ENCODE data around the gene PYM1.

PYM1 gene

DNA sequence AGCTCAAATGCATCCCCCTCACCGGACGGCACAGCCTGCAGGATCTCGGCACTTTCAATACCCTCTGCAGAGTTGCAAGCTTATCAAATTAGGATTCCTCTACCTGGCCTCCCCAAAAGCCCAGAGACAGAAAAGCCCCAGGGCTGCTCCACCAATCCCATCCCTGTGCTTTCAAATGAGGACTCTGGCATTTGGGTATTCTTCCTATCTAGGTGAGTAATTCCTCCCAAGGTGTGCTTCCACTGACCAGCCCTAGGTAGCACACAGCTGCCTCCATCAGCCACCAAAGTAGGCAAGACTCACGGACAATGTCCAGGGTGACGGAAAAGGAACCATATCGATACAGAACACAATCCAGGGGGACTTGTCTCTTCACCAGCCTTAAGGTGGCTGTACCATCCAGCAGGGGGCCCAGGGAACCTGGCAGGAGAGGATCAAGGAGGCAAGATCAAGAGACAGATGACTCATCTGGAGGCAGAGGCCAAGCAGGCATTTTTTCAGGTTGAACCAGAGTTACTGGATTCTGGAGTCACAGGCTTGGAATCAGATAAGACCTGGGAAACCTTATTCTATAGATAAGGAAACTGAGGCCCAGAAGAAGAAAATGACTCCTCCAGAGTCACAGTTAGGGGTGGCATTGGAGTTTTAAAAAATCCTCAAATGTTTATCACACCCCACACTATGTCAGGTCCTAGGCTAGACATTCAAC is 28.3 kb upstream of the PYM1 start:
- Mint-ChIP-seq H3K27me3 (no peaks in the 10 kb centered on the region), H3K27ac (peak overlapping the region; percentile 20), H3K4me3 (no peak overlapping the region), H3K36me3 (peaks cover 6% of the 10 kb centered on the region), H3K9me3 (no peaks in the 10 kb centered on the region), H3K4me1 (peaks cover 27% of the 10 kb centered on the region)

- Mint-ChIP-seq H3K4me3 (no peak overlapping the region), H3K27ac (peak overlapping the region; percentile 46)
These were observed 27.6 kb upstream of the PYM1 start for GRCh38 chr12:55955344-55955743.

DNA sequence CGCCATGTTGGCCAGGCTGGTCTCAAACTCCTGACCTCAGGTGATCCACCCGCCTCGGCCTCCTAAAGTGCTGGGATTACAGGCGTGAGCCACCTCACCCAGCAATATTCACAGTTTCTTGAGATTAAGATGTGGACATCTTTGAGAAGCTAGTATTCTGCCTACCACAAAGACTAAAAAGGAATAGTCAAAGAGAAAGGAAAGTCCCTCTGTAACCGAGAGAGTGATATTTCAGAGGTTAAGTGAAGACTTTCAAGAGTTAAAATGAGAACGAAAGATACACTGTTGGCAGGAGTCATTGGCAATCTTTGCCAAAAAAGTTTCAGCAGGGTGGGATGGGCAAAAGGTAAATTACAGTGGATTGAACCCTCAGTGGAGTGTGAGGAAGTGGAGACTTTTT is 18.9 kb upstream of the PYM1 start:
- H3K36me3 Mint-ChIP-seq = peaks cover 13% of the 10 kb centered on the region
- H3K9me3 Mint-ChIP-seq = no peaks in the 10 kb centered on the region
- peak overlapping the region; percentile 53 for H3K27ac Mint-ChIP-seq
- no peaks in the 10 kb centered on the region for H3K27me3 Mint-ChIP-seq
- H3K4me3 Mint-ChIP-seq = no peak overlapping the region
- H3K4me1 Mint-ChIP-seq = peaks cover 64% of the 10 kb centered on the region

More at GRCh38 chr12:55955344-55955743, 27.6 kb upstream of the PYM1 start:
- Mint-ChIP-seq H3K36me3 (peaks cover 6% of the 10 kb centered on the region), H3K9me3 (no peaks in the 10 kb centered on the region), H3K4me1 (peaks cover 27% of the 10 kb centered on the region), H3K27me3 (no peaks in the 10 kb centered on the region)

DNA sequence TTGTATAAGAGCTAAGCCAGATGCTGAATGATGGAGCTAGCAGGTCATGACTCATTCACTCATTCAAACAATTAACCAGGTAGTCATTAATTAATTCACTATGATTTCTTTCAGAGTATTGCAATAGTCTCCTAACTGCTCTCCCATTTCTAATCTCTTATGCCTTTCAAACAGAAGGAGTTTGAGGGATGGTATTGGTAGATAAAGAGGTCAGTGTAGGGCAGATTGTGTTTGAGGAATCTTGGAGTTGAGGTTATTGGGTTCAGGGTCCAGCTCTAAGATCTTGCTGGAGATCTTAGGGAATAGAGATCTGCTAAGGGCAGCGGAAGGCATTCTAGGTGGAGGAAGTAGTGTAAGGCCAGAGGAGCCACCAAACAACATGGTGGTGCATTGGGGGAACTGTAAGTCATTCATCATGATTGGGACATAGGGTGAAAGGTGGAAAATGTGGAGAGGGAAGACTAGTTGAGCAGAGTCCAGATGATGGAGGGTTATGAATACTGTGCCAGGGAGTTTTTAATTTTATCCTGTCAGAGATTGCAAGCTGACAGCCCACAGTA is 15.0 kb upstream of the PYM1 start:
- peaks cover 93% of the 10 kb centered on the region for H3K4me1 Mint-ChIP-seq
- H3K36me3 Mint-ChIP-seq = peaks cover 16% of the 10 kb centered on the region
- peak overlapping the region; percentile 85 for H3K27ac Mint-ChIP-seq
- no peaks in the 10 kb centered on the region for H3K27me3 Mint-ChIP-seq
- H3K9me3 Mint-ChIP-seq = no peaks in the 10 kb centered on the region
- no peak overlapping the region for H3K4me3 Mint-ChIP-seq

- H3K27ac Mint-ChIP-seq = peak overlapping the region; percentile 85
- peaks cover 14% of the 10 kb centered on the region for H3K36me3 Mint-ChIP-seq
- H3K4me3 Mint-ChIP-seq = no peak overlapping the region
- H3K27me3 Mint-ChIP-seq = no peaks in the 10 kb centered on the region
- H3K4me1 Mint-ChIP-seq = peaks cover 94% of the 10 kb centered on the region
- H3K9me3 Mint-ChIP-seq = no peaks in the 10 kb centered on the region
These were observed 14.4 kb upstream of the PYM1 start for GRCh38 chr12:55942055-55942454.

DNA sequence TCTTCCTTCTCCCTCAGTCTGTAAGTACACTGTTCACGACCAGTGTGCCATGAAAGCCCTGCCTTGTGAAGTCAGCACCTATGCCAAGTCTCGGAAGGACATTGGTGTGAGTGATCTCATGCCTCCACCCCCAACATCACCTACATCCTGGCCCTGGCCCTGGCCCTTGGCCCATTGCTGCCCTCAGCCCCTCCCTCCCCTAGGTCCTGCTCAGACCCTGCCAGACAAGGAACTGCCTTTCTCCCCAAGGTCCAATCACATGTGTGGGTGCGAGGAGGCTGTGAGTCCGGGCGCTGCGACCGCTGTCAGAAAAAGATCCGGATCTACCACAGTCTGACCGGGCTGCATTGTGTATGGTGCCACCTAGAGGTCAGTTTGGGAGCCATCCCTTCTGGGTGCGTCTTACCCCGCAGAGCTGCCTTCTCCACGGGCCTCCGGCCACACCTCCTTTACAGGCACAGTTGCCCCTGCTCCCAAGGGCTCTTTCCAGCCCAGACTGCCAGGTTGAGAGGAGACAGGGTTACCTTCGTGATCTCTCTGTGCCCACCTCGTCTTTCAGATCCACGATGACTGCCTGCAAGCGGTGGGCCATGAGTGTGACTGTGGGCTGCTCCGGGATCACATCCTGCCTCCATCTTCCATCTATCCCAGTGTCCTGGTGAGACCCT is 12.5 kb upstream of the PYM1 start:
- peaks cover 12% of the 10 kb centered on the region for H3K36me3 Mint-ChIP-seq
- no peaks in the 10 kb centered on the region for H3K27me3 Mint-ChIP-seq
- peak overlapping the region; percentile 62 for H3K4me3 Mint-ChIP-seq
- no peaks in the 10 kb centered on the region for H3K9me3 Mint-ChIP-seq
- H3K4me1 Mint-ChIP-seq = peaks cover 95% of the 10 kb centered on the region
- peak overlapping the region; percentile 88 for H3K27ac Mint-ChIP-seq

DNA sequence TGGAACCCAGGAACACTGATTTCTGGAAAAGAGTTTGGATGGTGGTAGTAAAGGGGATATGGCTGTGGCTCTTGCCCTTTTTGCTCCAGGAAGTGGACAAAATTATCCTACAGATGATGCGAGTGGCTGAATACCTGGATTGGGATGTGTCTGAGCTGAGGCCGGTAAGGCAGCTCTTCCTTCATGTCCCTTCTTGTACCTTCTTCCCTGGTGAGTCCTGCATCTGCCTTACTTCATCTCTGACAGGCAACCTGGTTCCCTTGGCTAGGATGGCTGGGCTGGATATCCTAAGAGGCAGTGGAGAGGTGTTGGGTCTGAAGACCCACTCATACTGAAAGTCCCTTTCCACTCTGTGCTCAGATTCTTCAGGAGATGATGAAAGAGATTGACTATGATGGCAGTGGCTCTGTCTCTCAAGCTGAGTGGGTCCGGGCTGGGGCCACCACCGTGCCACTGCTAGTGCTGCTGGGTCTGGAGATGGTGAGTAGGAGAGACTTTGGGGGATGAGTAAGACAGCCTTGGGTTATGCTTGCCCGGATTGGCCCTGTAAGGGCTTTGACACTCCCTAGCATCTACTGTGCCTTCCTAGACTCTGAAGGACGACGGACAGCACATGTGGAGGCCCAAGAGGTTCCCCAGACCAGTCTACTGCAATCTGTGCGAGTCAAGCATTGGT is 11.3 kb upstream of the PYM1 start:
- H3K4me1 Mint-ChIP-seq = peaks cover 97% of the 10 kb centered on the region
- no peaks in the 10 kb centered on the region for H3K27me3 Mint-ChIP-seq
- no peaks in the 10 kb centered on the region for H3K9me3 Mint-ChIP-seq
- H3K4me3 Mint-ChIP-seq = peak overlapping the region; percentile 11
- peak overlapping the region; percentile 80 for H3K27ac Mint-ChIP-seq
- H3K36me3 Mint-ChIP-seq = peaks cover 12% of the 10 kb centered on the region

DNA sequence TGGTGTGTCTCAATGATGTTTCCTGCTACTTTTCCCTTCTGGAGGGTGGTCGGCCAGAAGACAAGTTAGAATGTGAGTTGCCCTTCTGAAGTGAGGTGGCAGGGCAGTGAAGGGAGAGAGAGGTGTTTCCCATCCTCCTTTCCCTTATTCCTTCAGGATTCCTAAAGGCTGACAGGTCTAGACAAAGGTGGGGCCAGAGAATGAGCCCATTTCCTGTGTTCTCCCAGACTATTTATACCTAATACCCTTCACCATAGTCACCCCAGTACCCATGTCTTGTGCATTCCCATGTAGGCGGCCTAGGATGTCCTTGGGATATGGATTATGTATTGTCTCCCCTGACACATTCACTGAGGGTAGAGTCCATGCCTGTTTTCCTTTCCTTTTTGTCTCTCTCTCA is 10.3 kb upstream of the PYM1 start:
- Mint-ChIP-seq H3K36me3 (peaks cover 14% of the 10 kb centered on the region), H3K4me3 (peak overlapping the region; percentile 2), H3K27ac (peak overlapping the region; percentile 80), H3K9me3 (no peaks in the 10 kb centered on the region), H3K27me3 (no peaks in the 10 kb centered on the region), H3K4me1 (peaks cover 94% of the 10 kb centered on the region)

DNA sequence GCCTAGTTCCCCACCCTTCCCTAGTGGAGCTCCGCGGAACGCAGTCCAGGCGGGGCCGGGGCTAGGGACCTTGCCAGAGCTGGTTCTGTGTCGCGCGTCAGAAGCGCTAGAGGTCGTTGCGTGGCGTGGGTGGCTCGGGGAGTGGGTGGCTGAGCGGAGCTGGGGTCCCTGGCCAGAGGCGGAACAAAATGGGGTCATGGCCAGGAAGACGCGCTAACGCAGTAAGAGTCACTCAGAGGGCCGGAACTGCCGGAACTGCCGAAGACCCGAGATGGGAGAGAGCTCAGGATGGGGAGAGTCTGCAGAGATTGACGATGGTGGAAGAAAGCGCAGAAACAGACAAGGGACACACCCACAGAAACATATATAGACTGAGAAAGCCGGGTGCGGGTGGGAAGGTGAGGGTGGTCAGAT is 8.1 kb upstream of the PYM1 start:
- Mint-ChIP-seq H3K4me3 (peak overlapping the region; percentile 99), H3K27ac (peak overlapping the region; percentile 86), H3K4me1 (peaks cover 83% of the 10 kb centered on the region), H3K36me3 (peaks cover 13% of the 10 kb centered on the region), H3K9me3 (no peaks in the 10 kb centered on the region), H3K27me3 (no peaks in the 10 kb centered on the region)

DNA sequence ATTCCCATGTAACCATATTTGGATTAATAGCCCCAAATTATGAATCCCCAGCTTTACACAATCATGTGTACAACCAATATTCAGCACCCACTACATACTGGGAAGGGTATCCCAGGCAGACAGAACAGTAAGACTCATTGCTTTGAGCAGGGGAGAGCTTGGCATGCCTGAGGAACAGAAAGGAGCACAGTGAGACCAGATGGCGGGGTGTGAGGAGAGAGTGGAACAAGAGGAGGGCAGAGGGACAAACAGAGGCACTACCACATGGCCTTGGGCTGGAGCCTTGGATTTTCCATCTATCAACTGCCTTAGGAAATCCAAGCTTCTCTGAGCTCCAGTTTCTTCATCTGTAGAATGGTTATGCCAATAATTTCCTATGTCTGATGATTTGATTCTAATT is 7.1 kb upstream of the PYM1 start:
- Mint-ChIP-seq H3K4me3 (peak overlapping the region; percentile 99), H3K27me3 (no peaks in the 10 kb centered on the region), H3K36me3 (peaks cover 12% of the 10 kb centered on the region), H3K27ac (peak overlapping the region; percentile 86), H3K4me1 (peaks cover 81% of the 10 kb centered on the region), H3K9me3 (no peaks in the 10 kb centered on the region)

DNA sequence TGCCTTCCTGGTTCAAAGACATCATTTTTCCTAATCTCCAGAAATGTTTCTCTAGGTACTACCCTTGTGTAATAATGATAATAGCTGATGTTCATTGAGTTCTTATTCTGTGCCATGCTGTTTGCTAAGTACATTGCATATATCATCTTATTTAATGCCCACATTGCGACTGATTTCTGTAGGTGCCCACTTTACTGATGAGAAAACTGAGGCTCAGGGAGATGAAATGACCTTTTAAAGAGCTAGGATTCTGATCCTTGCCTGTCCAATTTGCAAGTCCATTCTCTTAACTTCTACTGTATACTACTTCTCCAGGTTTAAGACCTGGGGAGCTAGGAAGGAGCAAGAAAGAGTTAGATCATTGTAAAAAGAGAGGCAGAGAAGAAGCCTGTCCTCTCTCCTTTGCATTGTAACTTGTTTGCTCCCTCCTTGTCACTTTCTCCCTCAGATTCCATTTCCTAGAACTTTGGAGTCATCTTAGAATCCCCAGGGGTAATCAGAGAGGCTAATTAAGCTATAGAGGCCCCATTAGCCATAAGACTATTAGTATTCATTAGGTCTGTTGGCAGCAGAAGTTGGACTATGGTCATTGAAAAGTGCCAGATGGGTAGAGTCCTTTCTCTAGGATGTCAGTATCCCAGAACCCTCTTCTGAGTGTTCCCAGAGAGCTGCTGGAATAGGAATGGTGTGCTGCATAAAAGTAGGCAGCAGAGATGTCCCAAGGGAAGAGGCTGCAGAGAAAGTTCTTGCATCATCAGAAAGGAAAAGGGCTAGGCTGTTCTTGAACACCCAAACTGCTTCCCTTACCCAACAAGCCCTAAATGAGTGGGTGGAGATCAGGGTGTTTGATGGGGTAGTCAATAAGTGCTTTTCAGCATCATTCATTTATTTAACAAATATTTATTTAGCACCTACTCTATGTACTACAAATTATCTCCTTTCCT is 6.4 kb upstream of the PYM1 start:
- H3K27ac Mint-ChIP-seq = peak overlapping the region; percentile 86
- peaks cover 12% of the 10 kb centered on the region for H3K36me3 Mint-ChIP-seq
- H3K27me3 Mint-ChIP-seq = no peaks in the 10 kb centered on the region
- H3K9me3 Mint-ChIP-seq = no peaks in the 10 kb centered on the region
- peak overlapping the region; percentile 99 for H3K4me3 Mint-ChIP-seq
- H3K4me1 Mint-ChIP-seq = peaks cover 81% of the 10 kb centered on the region

DNA sequence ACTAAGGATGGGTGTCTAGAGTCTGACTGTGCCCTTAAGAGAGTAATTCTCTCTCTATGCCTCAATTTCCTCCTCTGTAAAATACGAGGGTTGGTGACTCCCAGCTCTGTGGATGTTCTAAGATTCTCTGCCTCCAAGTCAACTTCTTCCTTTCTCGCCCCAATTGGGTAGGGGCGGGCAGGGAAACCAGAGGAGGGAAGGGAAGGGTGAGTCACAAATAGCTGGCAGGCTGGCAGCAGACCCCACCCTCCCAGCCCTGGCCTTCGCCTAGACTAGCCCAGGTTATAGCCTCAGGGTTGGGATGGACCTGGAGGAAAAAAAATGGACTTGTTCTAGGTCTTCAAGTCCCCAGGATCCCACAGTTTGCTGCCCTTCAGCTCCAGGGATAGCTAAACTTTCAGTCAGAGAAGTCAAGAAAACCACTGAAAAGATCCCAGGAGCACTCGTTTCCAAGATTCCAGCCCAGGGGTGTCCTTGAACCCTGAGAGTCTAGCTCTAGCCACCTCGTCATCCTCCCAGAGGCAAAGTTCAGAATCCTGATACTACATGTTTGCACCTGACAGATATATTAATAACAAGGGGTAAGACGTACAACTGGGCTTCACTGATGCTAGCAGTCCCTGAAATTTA is 5.6 kb upstream of the PYM1 start:
- no peaks in the 10 kb centered on the region for H3K27me3 Mint-ChIP-seq
- H3K4me1 Mint-ChIP-seq = peaks cover 75% of the 10 kb centered on the region
- H3K4me3 Mint-ChIP-seq = peak overlapping the region; percentile 99
- H3K9me3 Mint-ChIP-seq = no peaks in the 10 kb centered on the region
- peak overlapping the region; percentile 86 for H3K27ac Mint-ChIP-seq
- H3K36me3 Mint-ChIP-seq = peaks cover 9% of the 10 kb centered on the region

GRCh38 chr12:55932551-55932910 is 4.8 kb upstream of the PYM1 start:
- H3K4me1 Mint-ChIP-seq = peaks cover 67% of the 10 kb centered on the region
- H3K27me3 Mint-ChIP-seq = no peaks in the 10 kb centered on the region
- peak overlapping the region; percentile 86 for H3K27ac Mint-ChIP-seq
- no peaks in the 10 kb centered on the region for H3K9me3 Mint-ChIP-seq
- peak overlapping the region; percentile 99 for H3K4me3 Mint-ChIP-seq
- H3K36me3 Mint-ChIP-seq = peaks cover 9% of the 10 kb centered on the region

- peaks cover 9% of the 10 kb centered on the region for H3K36me3 Mint-ChIP-seq
- H3K4me3 Mint-ChIP-seq = peak overlapping the region; percentile 99
- peak overlapping the region; percentile 94 for H3K27ac Mint-ChIP-seq
- H3K4me1 Mint-ChIP-seq = peaks cover 61% of the 10 kb centered on the region
- no peaks in the 10 kb centered on the region for H3K9me3 Mint-ChIP-seq
- no peaks in the 10 kb centered on the region for H3K27me3 Mint-ChIP-seq
These were observed 4.3 kb upstream of the PYM1 start for GRCh38 chr12:55931780-55932550.

All from activated naive CD4-positive, alpha-beta T cell treated with anti-CD3 and anti-CD28 coated beads, Interleukin-2, amount 50 U/mL, for 24 hours (primary cell).